Measurements from ENCODE around the gene CALU.

The CALU gene

DNA sequence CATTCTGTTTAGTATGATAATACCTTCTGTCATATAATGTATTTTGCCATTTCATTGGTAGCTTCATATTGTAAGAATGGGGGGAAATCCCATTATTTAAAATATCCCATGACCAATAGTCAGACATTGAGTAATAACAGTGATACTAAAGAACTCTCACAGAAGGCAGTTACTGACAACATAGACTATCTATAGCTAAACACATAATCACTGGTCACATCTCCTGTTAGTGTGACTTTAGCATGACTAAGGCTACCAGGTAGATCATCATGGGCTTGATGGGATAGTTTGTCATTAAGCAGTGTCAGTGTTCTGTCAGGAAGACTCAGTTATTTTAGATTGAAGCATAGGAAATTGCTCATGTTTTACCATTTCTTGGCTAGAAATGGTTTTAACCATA, 20.1 kb downstream of the CALU start:
- TF ChIP-seq, protein P1, sequence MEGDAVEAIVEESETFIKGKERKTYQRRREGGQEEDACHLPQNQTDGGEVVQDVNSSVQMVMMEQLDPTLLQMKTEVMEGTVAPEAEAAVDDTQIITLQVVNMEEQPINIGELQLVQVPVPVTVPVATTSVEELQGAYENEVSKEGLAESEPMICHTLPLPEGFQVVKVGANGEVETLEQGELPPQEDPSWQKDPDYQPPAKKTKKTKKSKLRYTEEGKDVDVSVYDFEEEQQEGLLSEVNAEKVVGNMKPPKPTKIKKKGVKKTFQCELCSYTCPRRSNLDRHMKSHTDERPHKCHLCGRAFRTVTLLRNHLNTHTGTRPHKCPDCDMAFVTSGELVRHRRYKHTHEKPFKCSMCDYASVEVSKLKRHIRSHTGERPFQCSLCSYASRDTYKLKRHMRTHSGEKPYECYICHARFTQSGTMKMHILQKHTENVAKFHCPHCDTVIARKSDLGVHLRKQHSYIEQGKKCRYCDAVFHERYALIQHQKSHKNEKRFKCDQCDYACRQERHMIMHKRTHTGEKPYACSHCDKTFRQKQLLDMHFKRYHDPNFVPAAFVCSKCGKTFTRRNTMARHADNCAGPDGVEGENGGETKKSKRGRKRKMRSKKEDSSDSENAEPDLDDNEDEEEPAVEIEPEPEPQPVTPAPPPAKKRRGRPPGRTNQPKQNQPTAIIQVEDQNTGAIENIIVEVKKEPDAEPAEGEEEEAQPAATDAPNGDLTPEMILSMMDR (IDR thresholded peaks at IDR 0.05; ENCODE audit: unreplicated experiment in 3 of 3), result no peak
- H3K4me1 Mint-ChIP-seq, result peaks cover 25% of the 10 kb centered on the region

DNA sequence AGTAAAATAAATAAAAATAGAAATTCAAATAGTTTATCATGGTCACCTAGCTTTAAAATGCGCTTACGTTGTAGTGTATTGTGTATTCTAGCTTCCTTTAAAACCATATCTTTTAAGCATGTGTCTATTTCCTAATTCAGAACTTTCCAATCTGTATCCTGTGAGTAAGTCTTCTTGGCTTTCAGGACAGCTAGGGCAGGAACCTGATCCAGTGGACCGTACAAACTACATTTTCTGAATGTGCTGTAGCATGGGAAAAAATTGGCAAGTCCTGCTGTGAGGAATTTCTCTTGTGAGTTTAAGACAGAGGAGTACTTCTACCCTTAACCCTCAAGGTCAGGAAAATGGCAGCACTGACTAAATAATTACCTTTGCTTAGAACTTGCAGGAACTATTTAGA, 24.4 kb downstream of the CALU start:
- no peaks in the 10 kb centered on the region for H3K9me3 Mint-ChIP-seq
- no peaks in the 10 kb centered on the region for H3K4me1 Mint-ChIP-seq
- TF ChIP-seq, protein P1 (IDR thresholded peaks at IDR 0.05; ENCODE audit: unreplicated experiment in 3 of 3), result no peak
- peaks cover 58% of the 10 kb centered on the region for H3K36me3 Mint-ChIP-seq (ENCODE audit: low read depth)
- H3K27me3 Mint-ChIP-seq (ENCODE audit: low read depth), result no peaks in the 10 kb centered on the region
- peak overlapping the region in 1 of 3 experiments; percentile 74 for H3K27ac Mint-ChIP-seq
- H3K4me3 Mint-ChIP-seq, result no peak overlapping the region

More for the DNA sequence above, 20.1 kb downstream of the CALU start:
- Mint-ChIP-seq H3K9me3 (no peaks in the 10 kb centered on the region), H3K36me3 (ENCODE audit: low read depth) (peaks cover 68% of the 10 kb centered on the region), H3K4me3 (no peak overlapping the region), H3K27ac (no peak overlapping the region), H3K27me3 (ENCODE audit: low read depth) (no peaks in the 10 kb centered on the region)

DNA sequence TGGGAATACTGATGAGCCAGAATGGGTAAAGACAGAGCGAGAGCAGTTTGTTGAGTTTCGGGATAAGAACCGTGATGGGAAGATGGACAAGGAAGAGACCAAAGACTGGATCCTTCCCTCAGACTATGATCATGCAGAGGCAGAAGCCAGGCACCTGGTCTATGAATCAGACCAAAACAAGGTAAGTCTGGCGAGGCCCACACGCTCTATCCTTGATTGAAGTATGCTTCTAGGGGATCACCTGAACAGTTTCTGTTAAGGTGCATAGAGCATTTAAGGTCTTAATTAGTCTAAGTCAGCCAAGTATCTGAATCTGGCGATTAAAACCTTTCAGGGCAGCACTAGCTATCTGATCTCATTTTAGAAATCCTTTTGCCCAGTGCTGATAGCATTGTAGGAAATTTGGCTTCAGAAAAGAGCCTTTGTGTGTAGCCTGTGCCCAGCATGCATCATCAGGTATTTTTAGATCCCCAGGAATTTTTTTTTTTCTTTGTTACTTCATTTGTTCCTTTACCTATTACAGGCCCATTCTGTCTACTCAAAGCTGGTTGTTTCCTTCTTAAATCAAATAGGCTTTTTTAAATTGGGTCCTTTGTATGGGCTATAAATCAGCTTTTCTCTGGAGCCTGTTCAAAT, 28.4 kb downstream of the CALU start:
- no peak overlapping the region for H3K4me3 Mint-ChIP-seq
- no peaks in the 10 kb centered on the region for H3K9me3 Mint-ChIP-seq
- TF ChIP-seq, protein P1 (IDR thresholded peaks at IDR 0.05; ENCODE audit: unreplicated experiment in 3 of 3), result no peak
- H3K36me3 Mint-ChIP-seq (ENCODE audit: low read depth), result peaks cover 68% of the 10 kb centered on the region
- peaks cover 19% of the 10 kb centered on the region for H3K4me1 Mint-ChIP-seq
- H3K27ac Mint-ChIP-seq, result no peak overlapping the region
- H3K27me3 Mint-ChIP-seq (ENCODE audit: low read depth), result no peaks in the 10 kb centered on the region

DNA sequence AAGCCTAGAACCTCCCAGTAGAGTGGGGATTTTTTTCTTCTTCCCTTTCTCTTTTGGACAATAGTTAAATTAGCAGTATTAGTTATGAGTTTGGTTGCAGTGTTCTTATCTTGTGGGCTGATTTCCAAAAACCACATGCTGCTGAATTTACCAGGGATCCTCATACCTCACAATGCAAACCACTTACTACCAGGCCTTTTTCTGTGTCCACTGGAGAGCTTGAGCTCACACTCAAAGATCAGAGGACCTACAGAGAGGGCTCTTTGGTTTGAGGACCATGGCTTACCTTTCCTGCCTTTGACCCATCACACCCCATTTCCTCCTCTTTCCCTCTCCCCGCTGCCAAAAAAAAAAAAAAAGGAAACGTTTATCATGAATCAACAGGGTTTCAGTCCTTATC, 31.1 kb downstream of the CALU start:
- H3K36me3 Mint-ChIP-seq (ENCODE audit: low read depth), result peaks cover 83% of the 10 kb centered on the region

DNA sequence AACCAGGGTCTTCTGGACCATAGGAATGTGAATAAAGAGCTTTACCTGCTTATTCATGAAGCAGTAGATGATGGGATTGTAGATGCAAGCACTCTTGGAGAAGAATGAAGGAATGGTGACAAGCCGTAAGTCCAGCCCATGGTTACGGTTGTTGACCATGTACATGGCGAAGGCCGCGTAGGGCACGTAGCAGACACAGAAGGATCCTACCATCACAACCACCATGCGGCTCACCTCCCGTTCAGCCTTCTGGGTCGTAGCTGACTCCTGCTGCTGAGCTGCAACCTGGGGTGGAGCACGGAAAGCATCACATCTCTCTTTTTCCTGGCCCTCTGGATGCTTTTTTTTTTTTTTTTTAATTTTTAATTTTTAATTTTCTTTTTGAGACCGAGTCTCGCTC, 34.4 kb downstream of the CALU start:
- Mint-ChIP-seq H3K27me3 (ENCODE audit: low read depth) (no peaks in the 10 kb centered on the region), H3K9me3 (peaks cover 18% of the 10 kb centered on the region), H3K4me3 (no peak overlapping the region), H3K4me1 (peaks cover 19% of the 10 kb centered on the region), H3K36me3 (ENCODE audit: low read depth) (peaks cover 77% of the 10 kb centered on the region), H3K27ac (no peak overlapping the region)
- TF ChIP-seq, protein P1 (IDR thresholded peaks at IDR 0.05; ENCODE audit: unreplicated experiment in 3 of 3), result no peak

More for the DNA sequence above, 31.1 kb downstream of the CALU start:
- H3K27me3 Mint-ChIP-seq (ENCODE audit: low read depth), result no peaks in the 10 kb centered on the region
- peaks cover 5% of the 10 kb centered on the region for H3K9me3 Mint-ChIP-seq
- H3K4me1 Mint-ChIP-seq, result peaks cover 19% of the 10 kb centered on the region
- H3K27ac Mint-ChIP-seq, result no peak overlapping the region
- TF ChIP-seq, protein P1 (IDR thresholded peaks at IDR 0.05; ENCODE audit: unreplicated experiment in 3 of 3), result no peak
- no peak overlapping the region for H3K4me3 Mint-ChIP-seq

DNA sequence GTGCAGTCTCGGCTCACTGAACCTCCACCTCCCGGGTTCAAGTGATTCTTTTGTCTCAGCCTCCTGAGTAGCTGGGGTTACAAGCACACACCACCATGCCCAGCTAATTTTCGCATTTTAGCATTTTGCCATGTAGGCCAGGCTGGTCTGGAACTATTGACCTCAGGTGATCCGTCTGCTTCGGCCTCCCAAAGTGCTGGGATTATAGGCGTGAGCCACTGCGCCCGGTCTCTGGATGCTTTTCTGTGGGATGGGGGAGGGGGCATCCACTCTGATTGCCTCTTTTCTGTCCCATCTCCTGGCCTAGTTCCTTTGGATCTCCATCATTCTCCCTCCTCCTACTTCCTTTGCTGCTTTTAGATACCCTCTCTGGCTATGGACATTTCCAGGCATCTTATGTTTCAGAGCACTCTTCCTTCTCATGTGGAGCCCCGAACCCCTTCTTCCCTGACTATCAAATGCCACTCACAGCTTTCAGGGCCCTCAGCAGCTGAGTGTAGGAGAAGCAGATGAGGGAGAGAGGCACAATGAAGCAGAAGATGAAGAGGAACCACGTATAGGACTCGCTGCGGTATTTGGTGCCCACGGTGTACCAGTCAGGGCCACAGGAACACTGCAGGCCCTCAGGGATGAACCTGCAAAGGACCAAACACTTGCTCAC, 35.0 kb downstream of the CALU start:
- no peak overlapping the region for H3K27ac Mint-ChIP-seq
- no peak overlapping the region for H3K4me3 Mint-ChIP-seq
- peaks cover 14% of the 10 kb centered on the region for H3K4me1 Mint-ChIP-seq
- H3K36me3 Mint-ChIP-seq (ENCODE audit: low read depth), result peaks cover 71% of the 10 kb centered on the region
- TF ChIP-seq, protein P1 (IDR thresholded peaks at IDR 0.05; ENCODE audit: unreplicated experiment in 3 of 3), result no peak
- H3K9me3 Mint-ChIP-seq, result peaks cover 18% of the 10 kb centered on the region
- no peaks in the 10 kb centered on the region for H3K27me3 Mint-ChIP-seq (ENCODE audit: low read depth)

All from nephron (organoid).